HG02763 (cell line): ENCODE data around the gene ADCY5.

Experiments used
- ATAC-seq: cut with Tn5 transposase; IDR thresholded peaks from one replicate; pipeline ENCODE4 v1.9.1; 2021; ENCODE audit warnings: mild to moderate bottlenecking, moderate library complexity; ENCODE audit not compliant: unreplicated experiment

The ADCY5 gene

DNA sequence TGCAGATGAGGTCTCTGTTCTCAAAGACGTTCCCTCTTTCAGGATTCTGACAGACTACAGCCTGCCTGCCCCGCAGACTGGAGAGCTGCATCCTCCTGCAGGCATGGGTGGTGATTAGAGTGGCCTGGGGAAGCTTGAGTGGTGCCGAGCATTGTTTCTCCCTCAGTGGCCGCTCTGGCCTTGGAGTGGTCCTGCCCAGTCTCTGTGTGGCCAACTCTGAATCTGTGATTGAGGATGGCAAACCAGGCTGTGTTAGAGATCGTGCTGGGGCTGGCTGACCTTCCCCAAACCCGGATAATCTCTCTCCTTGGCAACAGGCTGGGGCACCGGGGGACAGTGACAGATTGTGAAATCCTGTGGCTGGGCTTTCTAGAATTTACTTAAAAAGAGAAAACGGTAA is 11.0 kb upstream of the ADCY5 start:
- no peak for ATAC-seq

DNA sequence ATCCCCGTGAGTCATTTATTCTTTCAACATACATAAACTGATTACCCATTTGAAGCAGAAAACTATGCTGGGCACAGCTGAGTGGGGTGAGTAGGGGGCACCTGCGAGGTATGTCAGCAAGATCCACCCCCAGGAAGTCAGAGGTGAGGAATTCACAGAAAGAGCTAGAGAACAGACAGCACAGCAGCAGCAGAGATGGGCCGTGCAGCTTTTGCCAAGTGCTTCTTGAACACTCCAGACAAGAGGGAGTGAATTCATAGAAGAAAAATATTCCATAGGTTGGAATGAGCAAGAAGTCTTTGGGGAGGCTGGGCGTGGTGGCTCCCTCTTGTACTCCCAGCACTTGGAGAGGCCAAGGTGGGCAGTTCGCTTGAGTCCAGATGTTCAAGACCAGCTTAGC is 9.4 kb upstream of the ADCY5 start:
- ATAC-seq = no peak

DNA sequence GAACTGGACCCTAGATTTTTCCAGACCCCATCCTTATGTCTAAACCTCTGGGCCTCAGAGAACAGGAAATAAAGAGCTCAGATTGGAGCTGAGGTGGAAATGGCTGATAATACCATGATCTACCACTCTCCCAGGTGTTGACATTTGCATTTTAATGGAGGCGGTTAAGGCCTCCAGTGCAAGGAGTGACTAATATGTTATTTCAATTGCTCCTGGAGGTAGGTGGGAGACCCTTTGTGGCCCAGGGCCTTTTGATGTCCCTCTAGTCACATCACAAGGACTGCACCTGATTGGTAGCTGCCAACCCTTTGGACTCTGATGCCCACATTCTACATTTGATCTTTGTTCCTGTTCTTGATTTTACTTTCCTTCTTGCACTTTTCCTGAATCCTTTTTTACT is 9.0 kb upstream of the ADCY5 start:
- no peak for ATAC-seq

DNA sequence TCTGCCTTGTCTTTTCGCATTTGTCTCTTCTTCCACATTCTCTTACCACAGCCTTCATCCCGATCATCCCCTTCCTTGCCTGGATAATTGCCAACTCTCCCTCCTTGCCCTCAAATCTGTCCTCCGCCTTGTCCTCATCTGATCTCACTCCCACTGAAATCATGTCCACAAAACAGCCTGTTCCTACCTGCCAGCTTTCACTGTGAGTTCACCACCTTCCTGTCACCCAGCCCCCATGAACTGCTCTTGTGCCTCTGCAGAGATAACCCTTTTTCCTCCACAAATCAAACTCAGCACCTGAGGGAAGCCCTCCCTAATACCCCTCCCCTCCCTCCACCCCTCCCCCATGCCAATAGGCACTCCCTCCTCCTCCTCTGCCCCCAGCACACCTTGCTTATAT is 4.8 kb upstream of the ADCY5 start:
- ATAC-seq = no peak

DNA sequence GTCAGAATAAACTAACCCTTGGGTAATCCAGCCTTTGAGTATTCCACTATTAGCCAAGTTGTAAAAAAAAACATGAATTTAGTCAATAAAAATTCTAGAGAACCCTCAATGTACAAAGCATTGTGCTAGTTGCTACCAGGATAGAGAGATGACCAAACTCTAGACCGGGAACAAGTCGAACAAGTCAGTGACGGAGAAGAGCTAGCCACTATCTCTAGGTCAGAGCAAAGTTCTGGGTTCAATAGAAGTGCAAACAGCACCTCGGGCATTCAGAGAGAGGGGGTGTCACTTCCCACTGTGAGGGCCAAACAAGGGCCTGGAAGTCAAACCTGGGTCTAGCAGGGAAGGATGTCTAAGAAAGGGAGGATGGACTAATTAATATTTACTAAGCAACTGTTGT is 2.3 kb upstream of the ADCY5 start:
- ATAC-seq = no peak

DNA sequence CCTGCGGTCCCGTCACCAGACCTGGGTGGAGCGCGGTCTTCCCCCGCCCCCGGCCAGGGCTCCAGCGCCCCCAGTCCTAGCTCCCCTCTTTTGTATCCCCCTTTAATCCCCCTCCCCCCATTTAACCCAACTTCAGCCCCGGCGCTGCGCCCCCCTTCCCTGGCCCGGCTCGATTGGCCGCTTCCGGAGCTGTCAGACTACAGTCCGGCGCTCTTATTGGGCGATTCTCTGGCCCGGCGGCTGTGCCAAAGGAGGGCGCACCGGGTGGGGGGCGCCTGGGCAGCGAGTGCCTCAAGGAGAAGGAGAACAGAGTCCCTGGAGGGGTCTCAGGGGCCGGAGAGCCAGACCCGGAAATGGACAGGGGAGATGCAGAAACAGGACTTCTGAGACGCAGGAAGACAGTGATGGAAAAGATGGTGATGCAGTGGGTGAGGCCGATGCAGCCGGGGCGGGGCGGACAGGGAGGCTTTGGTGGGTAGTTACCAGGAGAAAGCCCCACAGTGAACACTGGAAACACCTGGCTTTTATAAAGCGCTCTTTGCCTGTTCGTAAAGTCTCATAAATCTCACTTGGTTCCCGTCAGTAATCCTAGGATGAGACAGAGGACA is 1.2 kb upstream of the ADCY5 start:
- no peak for ATAC-seq

DNA sequence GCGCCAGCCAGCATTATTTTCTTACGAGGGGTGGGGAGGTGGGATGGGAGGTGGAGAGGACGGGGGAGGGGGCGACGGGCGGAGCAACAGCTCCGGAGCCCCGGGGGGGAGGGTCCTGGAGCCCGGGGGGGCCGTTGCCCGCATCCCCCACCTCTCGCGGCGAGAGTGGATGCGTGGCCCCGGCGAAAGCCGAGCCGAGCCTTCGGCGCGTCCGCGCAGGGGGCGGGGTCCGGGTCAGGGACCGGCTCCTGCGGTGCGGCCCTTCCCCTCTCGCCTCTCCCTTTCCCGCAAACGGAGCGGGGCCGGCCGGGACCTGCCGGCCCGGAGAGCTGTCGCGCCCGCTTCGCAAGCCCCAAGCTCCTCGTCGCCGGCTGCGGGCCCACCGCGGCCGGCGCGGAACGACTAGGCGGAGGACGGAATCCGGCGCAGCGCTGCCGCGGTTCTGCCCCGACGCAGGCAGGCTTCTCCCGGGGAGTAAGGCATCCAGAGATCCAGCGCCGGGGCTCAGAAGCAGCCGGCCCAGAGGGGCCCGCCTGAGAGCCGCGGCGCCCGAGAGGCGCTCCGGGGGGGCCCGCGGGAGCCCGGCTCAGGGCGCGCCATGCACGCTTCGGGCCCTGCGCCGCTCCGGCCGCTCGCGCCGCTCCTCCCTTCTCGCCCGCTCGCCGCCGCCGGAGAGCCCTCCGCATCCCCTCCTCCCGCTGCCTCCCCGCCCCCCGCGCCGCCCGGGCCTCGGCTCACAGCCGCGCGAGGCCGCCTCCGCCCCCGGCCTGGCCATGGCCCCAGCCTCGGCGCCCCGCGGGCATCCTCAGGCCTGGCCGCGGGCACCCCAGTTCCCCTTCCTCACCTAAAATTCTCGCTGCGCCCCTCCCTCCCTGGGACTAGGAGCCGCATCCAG is 459 bp upstream of the ADCY5 start:
- ATAC-seq = no peak

DNA sequence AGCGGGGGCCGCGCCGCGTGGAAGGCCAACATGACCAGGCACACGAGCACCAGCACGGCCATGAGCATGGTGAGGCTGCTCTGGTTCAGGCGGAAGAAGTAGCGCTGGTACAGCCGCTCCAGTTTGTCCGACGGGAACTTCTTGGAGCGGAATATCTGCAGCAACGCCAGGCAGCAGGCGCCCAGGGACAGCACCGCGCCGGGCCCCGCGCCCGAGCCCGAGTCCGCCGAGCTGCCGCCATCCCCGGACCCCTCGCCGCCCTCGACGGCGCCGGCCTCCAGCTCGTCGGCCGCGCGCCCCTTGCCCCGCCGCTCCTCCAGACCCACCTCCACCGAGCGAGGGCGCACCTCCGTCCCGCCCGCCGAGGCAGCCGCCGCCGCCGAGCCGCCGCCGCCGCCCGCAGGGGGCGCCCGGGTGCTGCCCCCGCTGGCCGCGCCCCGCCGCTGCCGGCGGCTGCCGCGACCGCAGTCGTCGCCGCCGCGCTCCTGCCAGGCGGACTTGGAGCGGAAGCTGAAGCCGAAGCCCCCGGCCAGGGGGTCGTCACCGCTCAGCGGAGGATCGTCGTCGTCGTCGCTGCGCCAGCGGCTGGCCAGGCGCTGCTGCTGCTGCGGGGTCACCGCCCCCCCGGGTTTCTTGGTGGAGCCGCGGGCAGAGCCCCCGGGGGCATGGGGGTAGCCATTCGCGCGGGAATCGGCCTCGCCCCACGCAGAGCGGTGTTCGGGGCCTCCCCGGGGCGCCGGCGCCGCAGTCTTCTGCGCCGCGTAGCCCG is 957 bp downstream of the ADCY5 start:
- no peak for ATAC-seq

DNA sequence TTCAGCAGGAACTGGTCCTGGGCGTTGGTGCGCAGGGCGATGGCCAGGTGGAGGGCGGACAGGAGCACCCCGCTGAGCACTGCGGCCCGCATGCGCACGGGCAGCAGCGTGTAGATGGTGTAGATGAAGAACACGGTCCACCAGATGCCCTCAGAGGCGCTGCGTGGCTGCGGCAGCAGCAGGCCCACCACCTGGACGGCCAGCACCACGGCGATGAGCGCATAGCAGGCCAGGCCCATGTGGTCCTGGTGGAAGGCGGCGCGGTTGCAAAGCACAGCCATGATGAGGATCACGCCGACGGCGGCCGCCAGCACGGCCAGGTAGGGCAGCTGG is 1.5 kb downstream of the ADCY5 start:
- ATAC-seq = no peak

DNA sequence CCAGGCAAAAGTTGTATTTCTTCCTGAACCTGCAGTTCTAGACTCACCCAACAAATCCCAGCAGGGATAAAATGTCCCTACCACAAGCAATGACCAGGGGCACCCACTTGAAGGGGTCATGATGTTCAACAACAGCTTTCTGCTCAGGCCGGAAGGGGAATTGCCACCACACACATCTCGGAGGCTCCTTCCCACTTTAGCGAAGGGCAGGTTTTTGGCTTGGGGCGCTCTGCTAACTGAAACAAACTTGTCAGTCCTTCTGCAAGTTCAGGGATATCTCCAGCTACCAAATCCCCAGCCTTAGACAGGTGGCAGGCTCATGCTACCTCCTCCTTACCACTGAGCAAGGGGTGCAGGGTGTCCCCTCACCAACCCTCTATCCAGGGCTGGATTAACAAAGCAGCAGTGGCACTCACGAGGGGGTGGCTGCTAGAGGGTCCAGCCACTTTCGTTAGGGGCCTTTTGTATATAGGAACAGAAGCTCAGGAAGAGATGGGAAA is 2.2 kb downstream of the ADCY5 start:
- ATAC-seq = no peak

DNA sequence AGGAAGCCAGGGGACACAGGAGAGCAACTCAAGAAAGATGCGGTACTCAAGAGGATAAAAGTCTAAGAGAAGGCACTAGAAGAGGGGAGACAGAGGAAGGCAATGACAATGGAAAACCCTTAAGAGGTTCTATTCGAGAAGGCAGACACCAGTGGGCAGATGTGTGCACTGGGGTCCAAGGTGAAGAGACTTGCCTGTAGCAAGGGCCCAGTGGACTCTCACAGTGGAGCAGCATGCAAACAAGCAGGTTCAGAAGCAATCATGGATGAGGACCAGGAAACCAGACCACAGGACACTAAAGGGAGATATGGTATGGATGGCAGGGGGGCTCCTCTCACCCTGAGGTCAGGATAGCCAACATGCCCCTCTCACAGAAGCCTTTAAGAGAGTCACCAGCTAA is 2.7 kb downstream of the ADCY5 start:
- ATAC-seq = no peak

DNA sequence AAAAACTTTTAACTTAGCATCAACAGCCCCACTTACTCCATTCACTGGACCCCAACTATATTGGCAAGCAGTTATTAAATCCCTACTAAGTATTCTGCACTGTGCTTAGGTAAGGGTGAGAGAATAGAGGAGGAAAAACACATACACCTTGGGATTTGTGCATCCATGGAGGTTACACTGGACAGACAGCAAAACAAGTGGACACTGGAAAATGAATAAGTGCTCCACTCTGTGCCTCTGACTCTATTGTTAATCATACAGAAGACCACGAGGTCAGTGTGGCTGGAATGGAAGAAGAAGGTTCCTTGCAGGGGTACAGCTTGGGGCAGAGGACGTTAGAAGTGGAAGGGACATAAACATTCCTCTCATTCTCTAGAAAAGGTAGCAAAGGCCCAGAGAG is 3.2 kb downstream of the ADCY5 start:
- ATAC-seq = no peak

DNA sequence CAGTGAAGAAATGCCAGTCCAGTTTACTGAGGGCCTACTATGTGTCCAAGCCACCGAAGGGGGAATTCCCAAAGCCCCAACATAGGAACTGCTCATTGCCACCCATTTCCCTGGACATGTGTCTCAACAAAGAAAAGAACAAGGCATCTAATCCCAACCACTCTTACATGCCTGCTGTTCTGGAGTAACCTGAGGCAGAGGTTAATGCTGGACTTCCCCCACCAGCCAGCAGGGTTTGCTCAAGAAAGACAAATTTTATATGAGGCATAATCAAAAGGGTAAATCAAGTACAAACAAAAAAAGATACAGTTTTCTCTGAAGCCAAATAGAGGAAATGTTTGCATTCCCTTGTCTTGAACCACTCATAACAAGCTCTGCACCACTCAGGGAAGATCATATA is 4.1 kb downstream of the ADCY5 start:
- no peak for ATAC-seq

DNA sequence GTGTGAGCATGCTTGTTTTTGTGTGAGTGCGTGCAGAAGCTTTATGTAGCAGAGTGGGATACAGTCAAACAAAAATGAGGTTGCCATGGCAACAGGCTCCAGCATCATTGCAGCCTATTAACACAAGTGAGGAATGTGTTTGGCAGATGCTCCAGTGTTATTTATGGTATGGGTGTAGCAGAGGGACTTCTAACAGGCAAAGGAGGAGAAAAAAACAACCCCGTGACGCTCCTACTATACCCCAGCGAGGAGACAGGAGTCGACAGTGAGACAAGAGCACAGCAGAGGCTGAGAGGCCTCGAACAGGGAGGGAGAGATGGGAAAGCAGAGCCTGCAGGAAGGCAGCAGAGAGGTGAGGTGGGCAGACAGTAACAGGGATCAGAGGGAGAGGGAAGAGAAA is 4.9 kb downstream of the ADCY5 start:
- no peak for ATAC-seq

DNA sequence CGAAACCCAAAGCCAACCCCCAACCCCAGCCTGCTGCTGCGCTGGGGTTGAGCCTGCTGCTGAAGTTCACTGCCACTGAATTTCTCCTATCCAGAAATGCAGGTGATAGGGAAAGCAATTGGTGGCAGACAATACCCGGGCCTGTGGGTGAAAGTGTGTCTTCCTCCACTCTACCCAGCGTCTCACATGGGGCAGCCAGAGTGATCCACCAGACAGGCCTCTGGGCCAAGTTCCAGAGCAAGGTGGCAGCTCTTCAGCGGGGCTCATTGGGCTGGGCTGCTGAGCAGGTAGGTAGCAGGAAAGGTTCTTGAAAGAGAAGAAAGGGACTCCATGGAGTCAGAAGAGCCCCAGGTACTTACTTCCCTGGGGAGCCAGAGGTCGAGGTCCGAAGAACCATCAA is 6.0 kb downstream of the ADCY5 start:
- ATAC-seq = no peak

DNA sequence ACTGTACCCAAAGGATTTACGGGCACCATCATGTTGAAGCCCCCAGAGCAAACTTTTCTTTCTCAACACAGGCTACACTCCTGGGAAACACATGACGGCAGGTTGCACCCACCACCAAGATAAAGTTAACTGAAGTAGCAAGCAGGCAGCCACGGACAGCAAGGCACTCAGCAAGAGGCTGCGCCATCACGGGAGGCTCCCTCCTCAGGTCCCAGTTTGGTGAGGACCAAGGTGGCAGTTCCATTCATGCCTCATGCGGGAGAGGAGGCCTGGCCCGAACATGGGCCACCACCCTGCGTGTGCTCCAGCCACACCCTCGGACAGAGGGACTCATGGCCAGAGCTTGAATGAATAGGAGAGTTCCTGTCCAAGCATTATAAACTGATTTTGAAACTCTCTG is 6.8 kb downstream of the ADCY5 start:
- no peak for ATAC-seq

DNA sequence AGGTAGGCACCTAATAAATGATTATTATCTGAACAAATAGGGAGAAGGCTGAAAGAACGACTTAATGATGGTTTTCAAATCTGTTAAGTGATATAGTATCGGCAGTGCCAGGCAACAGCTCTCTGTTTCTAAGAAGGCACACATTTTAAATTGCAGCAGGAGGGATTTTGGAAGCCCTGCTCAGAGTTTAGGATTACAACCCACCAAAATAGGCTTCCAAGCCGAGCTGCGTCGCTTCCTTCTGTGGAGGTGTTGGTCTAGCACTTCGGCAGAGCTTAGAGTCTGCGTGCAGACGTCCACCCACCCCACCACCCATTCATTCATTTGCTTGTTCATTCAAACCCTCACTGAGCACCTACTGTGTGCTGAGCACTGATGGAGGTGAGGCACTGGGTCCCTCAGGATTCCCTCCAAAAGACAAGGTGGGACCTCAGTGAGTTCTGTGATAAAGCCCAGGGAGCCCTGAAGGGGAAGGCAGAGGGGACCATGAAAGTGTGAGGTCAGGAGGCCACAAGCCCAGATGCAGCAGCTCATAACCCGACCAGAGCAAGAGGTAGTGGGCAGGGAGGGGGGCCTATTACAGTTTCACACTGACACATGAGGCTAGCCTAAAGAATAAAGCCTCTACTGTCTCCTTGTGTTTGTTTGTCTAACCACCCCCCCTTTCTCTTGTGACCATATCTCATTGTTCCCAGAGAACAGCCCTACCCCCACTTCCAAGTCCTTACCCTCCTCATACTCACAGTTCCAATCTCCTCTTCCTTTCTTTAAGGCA is 8.9 kb downstream of the ADCY5 start:
- ATAC-seq = no peak

DNA sequence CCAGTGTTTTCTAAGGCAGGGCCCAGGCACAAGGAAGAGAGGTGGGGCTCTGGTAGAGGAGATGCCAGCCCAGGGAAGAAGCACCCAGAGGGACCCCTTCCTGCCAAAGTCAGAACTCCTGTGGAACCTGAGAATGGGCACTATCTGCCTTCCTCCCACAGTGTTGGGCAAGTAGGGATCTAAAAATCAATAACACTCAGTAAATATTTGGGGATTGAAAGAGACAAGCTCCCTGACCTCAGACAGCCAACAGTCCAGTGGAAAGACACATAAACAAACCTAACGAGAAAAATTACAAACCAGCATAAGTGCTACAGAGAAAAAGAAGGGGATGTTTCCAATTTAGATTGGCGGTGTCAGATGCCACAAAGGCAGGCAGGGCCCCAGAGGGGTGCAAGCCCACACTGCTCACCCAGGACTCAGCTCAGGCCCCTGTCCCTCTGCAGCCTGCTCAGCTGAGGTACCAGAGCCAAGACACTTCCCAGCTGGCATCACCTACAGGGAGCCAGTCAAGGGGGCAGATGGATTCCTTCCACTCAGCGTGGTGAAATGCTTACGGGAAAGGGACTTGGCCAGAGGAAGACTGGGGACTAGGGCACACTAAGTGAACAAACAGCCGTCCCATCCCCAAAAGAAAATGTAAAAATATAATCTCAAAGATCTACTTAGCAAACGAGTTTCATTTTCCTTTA is 15.9 kb downstream of the ADCY5 start:
- ATAC-seq = no peak

DNA sequence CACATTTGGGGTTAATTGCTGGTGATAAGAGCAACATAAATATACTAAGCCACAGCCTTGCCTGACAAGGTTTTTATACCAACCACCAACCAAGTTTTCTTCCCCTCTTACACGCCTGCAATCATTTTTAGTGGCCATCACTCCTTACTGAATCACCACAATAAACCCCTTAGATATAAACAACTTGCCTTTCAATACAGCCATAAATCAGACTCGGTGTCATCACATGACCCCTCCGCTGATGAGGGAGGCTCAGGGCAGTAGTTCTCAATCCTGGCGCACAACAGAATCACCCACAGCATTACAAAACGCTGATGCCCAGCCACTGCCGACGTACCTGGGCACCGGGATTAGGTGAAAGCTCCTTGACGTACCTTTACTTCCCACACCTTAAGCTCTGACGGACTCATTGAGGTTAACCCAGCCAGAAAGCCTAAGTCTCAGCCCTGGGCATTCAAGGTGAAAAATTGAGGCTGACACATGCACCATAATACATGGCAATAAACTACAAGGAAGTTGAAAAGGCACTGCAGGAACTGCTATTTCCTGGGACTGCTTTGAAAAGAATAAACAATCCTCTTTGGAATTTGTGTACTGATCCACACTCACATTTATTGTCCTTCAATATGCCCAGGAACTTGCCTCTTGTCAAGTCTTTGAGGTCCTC is 17.1 kb downstream of the ADCY5 start:
- ATAC-seq = no peak
